PC-3 (cell line): ENCODE measurements around the gene MARS2. TPM values are rescaled to one million over a fixed set of nuclear protein-coding genes. Genes with fewer than 3 reads are reported as not detected.
"Not testable (repeated sequence)": the region's sequence is repeated elsewhere in the genome, so short reads cannot be mapped to it uniquely, and the experiment has no call there.

Source experiments
- ATAC-seq: fragments of 200-7000 bp; cut with Tn5 transposase; 2 replicates; pipeline ENCODE4 v1.9.1; 2020; ENCODE audit warnings: mild to moderate bottlenecking, moderate library complexity
- BruUV-seq: library from RNA; stranded (reverse); fragments of 400-500 nt; replicated peaks from 2 replicates; lab custom pipeline; 2021; lab: Mats Ljungman, UMichigan
- CTCF ChIA-PET: fragments of 300-600 bp; sonication (Branson Sonifier 250); formaldehyde crosslinking; loops from one replicate; lab custom pipeline; 2022; ENCODE audit warnings: antibody characterized with exemption; lab: Charles Lee
- POLR2A ChIA-PET: fragments of 300-600 bp; sonication (Branson Sonifier 250); formaldehyde crosslinking; loops from one replicate; lab custom pipeline; 2022; ENCODE audit warnings: antibody characterized with exemption; ENCODE audit not compliant: unreplicated experiment; lab: Charles Lee
- DNase-seq: peaks from one replicate; pipeline ENCODE4 v3.0.0-alpha.2; 2015
- H2AFZ ChIP-seq: fragments of 300-600 bp; sonication (generic); 2 replicates; pipeline ENCODE4 v1.6.0; 2016; ENCODE audit warnings: antibody characterized with exemption, low read length
- H3F3A ChIP-seq: fragments of 300-600 bp; sonication (generic); one replicate; pipeline ENCODE4 v1.6.0; 2017; ENCODE audit warnings: antibody characterized with exemption, low read length, control low read depth, mild to moderate bottlenecking; ENCODE audit not compliant: unreplicated experiment
- H3K27ac ChIP-seq: fragments of 300-600 bp; sonication (generic); 2 replicates; pipeline ENCODE4 v1.5.1; 2016; ENCODE audit warnings: mild to moderate bottlenecking, low read length
- H3K27me3 ChIP-seq: fragments of 300-600 bp; sonication (generic); 2 replicates; pipeline ENCODE4 v1.6.1; 2016; ENCODE audit warnings: low read length, mixed read lengths
- H3K36me3 ChIP-seq: fragments of 300-600 bp; sonication (generic); 2 replicates; pipeline ENCODE4 v1.6.1; 2016; ENCODE audit warnings: low read depth, mixed run types, low read length, mixed read lengths
- H3K4me1 ChIP-seq: fragments of 300-600 bp; sonication (generic); 2 replicates; pipeline ENCODE4 v1.5.1; 2016; ENCODE audit warnings: low read length; ENCODE audit not compliant: insufficient read depth
- H3K4me2 ChIP-seq: fragments of 300-600 bp; sonication (generic); 2 replicates; pipeline ENCODE4 v1.6.0; 2016; ENCODE audit warnings: low read length
- H3K4me3 ChIP-seq: fragments of 300-600 bp; sonication (generic); 2 replicates; pipeline ENCODE4 v1.5.1; 2016; ENCODE audit warnings: mild to moderate bottlenecking, low read length, mixed read lengths
- H3K79me2 ChIP-seq: fragments of 300-600 bp; sonication (generic); 2 replicates; pipeline ENCODE4 v1.6.1; 2017; ENCODE audit warnings: low read length, mixed read lengths
- H3K9ac ChIP-seq: fragments of 300-600 bp; sonication (generic); 2 replicates; pipeline ENCODE4 v1.6.0; 2016; ENCODE audit warnings: mild to moderate bottlenecking, low read length
- H3K9me2 ChIP-seq: fragments of 300-600 bp; sonication (generic); replicated peaks from 2 replicates; pipeline ENCODE4 v1.6.1; 2016; ENCODE audit warnings: mixed run types, low read length, mixed read lengths
- H3K9me3 ChIP-seq: fragments of 300-600 bp; sonication (generic); 2 replicates; pipeline ENCODE4 v1.6.1; 2016; ENCODE audit warnings: low read length, mixed read lengths
- H4K20me1 ChIP-seq: fragments of 300-600 bp; sonication (generic); 2 replicates; pipeline ENCODE4 v1.6.1; 2016; ENCODE audit warnings: low read length, mixed read lengths
- CTCF ChIP-seq: fragments of 300-600 bp; sonication (generic); conservative IDR thresholded peaks from 2 replicates; pipeline ENCODE4 v1.5.1; 2017; ENCODE audit warnings: antibody characterized with exemption, low read depth, mild to moderate bottlenecking, low read length
- EZH2 ChIP-seq: fragments of 300-600 bp; sonication (generic); IDR thresholded peaks from one replicate; pipeline ENCODE4 v1.6.1; 2017; ENCODE audit warnings: antibody characterized with exemption, mild to moderate bottlenecking, low read length; ENCODE audit not compliant: unreplicated experiment
- EZH2phosphoT487 ChIP-seq: fragments of 300-600 bp; sonication (generic); IDR thresholded peaks from 2 replicates; pipeline ENCODE4 v1.6.1; 2018; ENCODE audit warnings: mild to moderate bottlenecking, antibody characterized with exemption, low read length, borderline replicate concordance
- intact Hi-C: fragments of 100-400 bp; cut with micrococcal nuclease; formaldehyde crosslinking; loops from 2 replicates; pipeline ENCODE4 v1.9.0; 2023
- total RNA-seq: library from RNA; depleted of rRNA; stranded (reverse); fragments of >200 nt; gene quantifications from 2 replicates; pipeline ENCODE4 v1.2.3, GENCODE V29; 2014

The MARS2 gene
- total RNA-seq, 1 experiment from 2014 or later: 8.3 TPM

DNA sequence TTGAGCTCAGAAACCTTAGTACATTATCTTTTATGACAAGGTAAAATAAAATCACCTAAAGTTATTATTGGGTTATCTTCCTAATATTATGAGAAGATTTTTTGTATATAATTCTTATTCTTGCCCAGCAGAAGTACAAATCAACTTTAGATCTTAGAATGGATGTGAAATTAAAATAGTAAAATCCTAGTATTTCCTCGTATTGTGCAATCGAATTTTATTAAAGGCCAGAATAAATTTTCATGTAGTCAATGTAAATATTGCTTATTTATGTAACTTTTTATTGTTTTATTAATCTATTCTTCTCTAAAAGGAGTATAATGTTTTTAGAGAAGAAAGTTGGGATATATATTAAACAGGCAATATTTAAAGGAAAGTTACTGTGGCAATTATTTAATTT lies 12.7 kb downstream of the MARS2 start:
- no peaks in the 10 kb centered on the region for H3K4me1 ChIP-seq
- peaks cover 15% of the 10 kb centered on the region for H3K79me2 ChIP-seq
- H3K27me3 ChIP-seq: no peaks in the 10 kb centered on the region
- ChIA-PET CTCF (no interaction called here), POLR2A (interaction anchor here (0.6 kb wide), 1 partner anchor 209 kb away, joined by 3 read pairs; no protein-coding TSS in a partner anchor)
- DNase-seq: no peak
- ATAC-seq: no peak
- H3F3A ChIP-seq: no peaks in the 10 kb centered on the region
- TF ChIP-seq EZH2phosphoT487: no peak
- TF ChIP-seq CTCF: no peak
- TF ChIP-seq EZH2: no peak
- no peak overlapping the region for H3K27ac ChIP-seq
- no peaks in the 10 kb centered on the region for H3K9me3 ChIP-seq
- no TSS peak for BruUV-seq
- H3K9ac ChIP-seq: no peak overlapping the region
- H4K20me1 ChIP-seq: no peaks in the 10 kb centered on the region
- H3K36me3 ChIP-seq: 0 out of 2 replicates have a peak, but pooled peaks cover 7% of the 10 kb centered on the region
- no peak overlapping the region for H3K4me2 ChIP-seq
- no peaks in the 10 kb centered on the region for H3K9me2 ChIP-seq
- no peak overlapping the region for H2AFZ ChIP-seq
- no peak overlapping the region for H3K4me3 ChIP-seq
- intact Hi-C loops: no loop called here

GRCh38 chr2:197727011-197727410 lies 21.8 kb downstream of the MARS2 start:
- Histone ChIP-seq H3K79me2 (no peaks in the 10 kb centered on the region), H3K4me3 (no peak overlapping the region), H3K9me3 (no peaks in the 10 kb centered on the region), H2AFZ (no peak overlapping the region), H3K4me1 (no peaks in the 10 kb centered on the region), H3K36me3 (no peaks in the 10 kb centered on the region), H3K9me2 (no peaks in the 10 kb centered on the region), H3F3A (no peaks in the 10 kb centered on the region), H4K20me1 (no peaks in the 10 kb centered on the region), H3K27me3 (no peaks in the 10 kb centered on the region), H3K9ac (no peak overlapping the region), H3K27ac (no peak overlapping the region), H3K4me2 (no peak overlapping the region)
- intact Hi-C loops: no loop called here
- ChIA-PET POLR2A (no interaction called here), CTCF (no interaction called here)
- DNase-seq (no peak), ATAC-seq (no peak)
- BruUV-seq: no TSS peak
- no peak for TF ChIP-seq CTCF
- TF ChIP-seq EZH2: no peak
- TF ChIP-seq EZH2phosphoT487: no peak

GRCh38 chr2:197728555-197729544 lies 23.7 kb downstream of the MARS2 start:
- ATAC-seq, CTCF ChIA-PET, H3K27me3 ChIP-seq, intact Hi-C loops, H3K9me2 ChIP-seq, H3K27ac ChIP-seq, H3F3A ChIP-seq, H3K9ac ChIP-seq, POLR2A ChIA-PET, H3K79me2 ChIP-seq, H3K4me1 ChIP-seq, BruUV-seq, H4K20me1 ChIP-seq, H3K9me3 ChIP-seq, DNase-seq, H3K36me3 ChIP-seq: not testable (repeated sequence)
- Histone ChIP-seq H2AFZ (0 out of 2 replicates have a peak overlapping the region, but pooled peaks have one; percentile 15), H3K4me3 (peak overlapping the region; percentile 11; the same call in 1 of the 2 replicates), H3K4me2 (peak overlapping the region; percentile 49)
